Pons (tissue), 1 donor: ENCODE data around the gene RB1.
"Not testable (repeated sequence)": the region's sequence is repeated elsewhere in the genome, so short reads cannot be mapped to it uniquely, and the experiment has no call there.

Experiments
- DNase-seq: peaks from one replicate; pipeline ENCODE4 v3.0.0-alpha.2; 2016; ENCODE audit warnings: low spot score

RB1 gene

DNA sequence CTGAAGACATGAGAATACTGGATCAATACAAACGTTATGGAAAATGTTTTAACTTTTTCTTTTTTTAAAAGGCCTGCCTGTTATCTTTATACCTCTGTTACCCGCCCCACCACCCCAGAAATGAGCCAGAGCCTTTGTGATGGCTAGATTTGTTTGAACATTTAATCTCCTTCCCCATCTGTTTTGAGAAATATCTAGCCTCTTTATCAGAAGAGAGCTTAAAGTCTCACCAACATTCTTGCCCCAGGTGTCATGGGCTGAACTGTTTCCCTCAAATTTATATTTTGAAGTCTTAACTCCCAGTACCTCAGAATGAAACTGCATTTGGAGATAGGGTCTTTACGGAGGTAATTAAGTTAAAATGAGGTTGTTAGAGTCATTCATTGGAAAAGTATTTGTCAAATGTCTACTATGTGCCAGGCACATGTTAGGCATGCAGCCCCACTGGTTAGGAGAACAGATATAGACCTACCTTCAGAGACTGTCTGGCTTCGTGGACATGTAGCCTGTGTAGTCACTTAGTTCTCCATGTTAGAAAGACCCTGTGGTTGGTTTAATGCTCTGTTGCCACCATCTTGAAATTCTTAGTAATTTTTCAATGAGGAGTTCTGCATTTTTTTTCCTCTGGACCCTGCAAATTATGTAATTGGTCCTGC lies 6.3 kb upstream of the RB1 start:
- no peak for DNase-seq

DNA sequence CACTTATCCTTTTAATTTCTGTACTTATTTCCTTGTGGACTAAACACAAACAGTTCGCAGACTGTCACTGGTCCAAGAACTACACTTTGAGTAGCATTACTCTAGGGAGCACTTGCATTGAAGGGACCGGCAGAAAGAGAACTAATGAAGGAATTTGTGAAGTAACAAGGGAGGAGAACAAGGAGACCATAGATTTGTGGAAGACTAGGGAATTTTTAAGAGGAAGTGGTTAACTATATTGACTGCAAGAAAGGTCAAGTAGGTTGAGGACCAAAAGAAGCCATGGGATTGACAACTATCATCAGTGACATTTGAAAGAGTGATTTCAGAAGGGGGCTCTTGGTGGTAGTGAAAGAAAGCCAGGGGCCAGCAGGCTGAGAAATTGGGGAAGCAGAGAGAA lies 4.0 kb upstream of the RB1 start:
- DNase-seq: no peak

DNA sequence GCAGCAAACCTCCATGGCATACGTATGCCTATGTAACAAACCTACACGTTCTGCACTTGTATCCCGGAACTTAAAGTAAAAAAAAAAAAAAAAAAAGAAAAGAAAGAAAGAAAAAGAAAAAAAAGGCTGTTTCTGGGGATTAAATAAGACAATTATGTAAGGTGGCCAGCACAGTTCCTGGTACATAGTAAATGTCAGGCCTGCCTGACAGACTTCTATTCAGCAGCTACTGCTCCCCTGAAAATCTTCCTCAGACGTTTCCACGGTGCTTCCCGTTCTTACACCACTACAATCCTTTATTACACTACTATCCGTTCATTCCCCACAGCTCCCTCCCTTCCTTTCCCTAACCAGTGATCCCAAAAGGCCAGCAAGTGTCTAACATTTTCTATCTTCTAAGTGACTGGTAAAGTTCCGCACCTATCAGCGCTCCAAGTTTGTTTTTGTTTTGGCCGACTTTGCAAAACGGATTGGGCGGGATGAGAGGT lies 636 bp upstream of the RB1 start:
- peak; percentile 56 for DNase-seq

DNA sequence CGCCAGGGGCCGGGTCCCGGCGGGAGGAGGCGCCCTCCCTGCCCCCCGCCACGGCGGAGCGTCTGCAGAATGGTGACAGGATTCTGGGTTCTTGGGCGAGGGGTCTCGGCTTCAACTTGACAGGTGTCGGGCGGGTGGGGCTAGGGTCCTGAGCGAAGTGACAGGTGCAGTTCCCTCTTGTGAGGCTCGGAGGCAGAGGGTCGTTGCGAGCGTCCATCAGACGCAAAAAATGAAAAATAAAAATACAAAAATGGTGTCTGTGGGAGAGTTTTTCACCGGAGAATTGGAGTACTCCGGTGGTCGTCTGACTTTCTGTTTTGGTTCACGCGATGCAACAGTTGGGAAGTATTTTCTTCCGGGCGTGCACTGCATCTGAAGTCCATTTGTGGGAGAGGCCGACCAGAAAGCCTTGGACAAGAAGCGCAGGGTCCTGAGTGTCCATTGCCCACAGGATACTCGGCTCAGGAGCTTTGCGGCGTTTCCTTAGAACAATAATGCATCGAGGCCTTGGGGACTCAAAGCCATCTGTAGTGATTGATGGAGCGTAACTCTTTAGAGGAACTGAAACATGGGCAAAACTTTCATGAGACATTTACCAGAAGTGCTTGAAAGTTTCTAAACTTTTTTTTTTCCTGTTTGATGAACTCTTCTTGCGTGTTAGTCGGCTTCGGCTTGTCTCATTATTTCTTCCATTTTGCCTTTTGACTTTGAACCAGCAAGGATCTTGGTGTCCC lies 759 bp downstream of the RB1 start:
- peak; percentile 66 for DNase-seq

DNA sequence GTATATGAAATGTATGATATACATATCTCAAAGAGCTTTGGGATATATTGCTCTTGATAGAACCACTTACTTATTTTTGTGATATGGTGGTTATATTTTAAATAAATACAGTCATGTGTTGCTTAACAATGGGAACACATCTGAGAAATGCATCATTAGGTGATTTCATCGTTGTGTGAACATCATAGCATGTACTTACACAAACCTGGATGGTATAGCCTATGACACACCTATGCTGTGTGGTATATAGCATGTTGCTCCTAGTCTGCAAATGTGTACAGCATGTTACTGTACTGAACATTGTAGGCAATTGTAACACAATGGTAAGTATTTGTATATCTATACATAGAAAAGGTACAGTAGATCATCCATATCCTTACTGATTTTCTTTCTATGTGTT lies 7.7 kb downstream of the RB1 start:
- DNase-seq: no peak

DNA sequence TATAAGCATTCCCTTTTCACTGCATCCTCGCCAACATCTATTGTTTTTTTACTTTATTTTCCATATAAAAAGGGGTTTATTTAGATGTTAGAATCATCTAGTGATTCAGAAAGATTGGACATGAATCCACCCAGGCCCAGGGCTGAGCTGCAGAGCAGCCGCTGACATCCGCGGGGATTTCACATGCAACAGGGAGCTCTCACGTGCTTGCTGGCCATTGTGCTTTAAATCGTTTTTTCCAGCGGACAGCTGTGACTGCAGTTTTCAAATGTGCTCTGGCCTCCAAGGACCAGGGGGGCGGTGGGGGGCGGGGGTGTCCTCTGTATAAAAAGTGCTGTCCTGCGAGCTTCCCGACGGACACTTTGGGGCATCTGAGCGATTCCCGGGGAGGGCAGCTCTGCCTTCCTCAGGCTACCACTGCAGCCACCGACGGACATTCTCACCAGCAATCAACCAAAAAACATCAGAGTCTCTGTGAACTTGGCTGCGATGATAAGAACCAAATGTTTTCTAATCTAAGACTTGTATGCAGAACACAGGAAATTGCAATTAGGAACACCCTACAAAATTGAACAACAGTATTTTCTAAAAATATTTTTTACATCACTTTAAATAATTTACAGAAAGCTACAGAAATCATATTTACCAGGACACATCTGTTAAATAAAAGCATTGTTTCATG lies 12.6 kb downstream of the RB1 start:
- DNase-seq: no peak

DNA sequence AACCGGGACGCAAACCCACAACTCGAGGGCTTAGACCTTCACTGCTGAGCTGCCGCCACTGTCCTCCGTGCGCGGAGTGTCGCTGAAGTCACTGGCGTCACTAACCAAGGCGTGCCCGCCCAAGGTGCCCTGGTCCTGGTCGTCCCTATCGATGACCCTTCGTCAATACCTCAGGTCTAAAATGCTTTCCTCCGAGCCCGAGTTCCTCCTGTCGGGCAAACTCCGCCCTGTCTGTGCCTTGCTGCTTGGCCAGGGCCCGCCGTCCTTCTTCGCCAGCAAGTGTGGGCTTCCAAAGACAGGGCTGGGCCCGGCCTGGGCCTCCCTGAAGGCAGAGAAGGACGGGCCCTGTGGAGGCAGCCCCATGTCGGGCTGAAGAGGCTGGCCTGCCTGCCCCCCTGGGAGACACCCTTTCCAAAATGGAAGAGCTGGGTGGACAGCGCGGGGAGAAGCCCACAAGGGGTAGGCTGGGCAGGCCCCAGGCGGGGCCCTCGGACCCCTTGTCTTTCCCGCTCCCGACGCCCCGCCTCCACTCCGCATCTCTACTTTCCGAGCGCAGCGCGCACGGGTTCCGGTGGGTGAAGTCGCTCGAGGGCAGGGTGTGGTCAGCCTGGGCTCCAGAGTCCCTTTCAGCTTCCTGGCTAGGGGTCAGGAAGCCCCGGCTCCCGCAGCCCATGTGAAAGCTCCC lies 13.4 kb downstream of the RB1 start:
- DNase-seq: no peak

DNA sequence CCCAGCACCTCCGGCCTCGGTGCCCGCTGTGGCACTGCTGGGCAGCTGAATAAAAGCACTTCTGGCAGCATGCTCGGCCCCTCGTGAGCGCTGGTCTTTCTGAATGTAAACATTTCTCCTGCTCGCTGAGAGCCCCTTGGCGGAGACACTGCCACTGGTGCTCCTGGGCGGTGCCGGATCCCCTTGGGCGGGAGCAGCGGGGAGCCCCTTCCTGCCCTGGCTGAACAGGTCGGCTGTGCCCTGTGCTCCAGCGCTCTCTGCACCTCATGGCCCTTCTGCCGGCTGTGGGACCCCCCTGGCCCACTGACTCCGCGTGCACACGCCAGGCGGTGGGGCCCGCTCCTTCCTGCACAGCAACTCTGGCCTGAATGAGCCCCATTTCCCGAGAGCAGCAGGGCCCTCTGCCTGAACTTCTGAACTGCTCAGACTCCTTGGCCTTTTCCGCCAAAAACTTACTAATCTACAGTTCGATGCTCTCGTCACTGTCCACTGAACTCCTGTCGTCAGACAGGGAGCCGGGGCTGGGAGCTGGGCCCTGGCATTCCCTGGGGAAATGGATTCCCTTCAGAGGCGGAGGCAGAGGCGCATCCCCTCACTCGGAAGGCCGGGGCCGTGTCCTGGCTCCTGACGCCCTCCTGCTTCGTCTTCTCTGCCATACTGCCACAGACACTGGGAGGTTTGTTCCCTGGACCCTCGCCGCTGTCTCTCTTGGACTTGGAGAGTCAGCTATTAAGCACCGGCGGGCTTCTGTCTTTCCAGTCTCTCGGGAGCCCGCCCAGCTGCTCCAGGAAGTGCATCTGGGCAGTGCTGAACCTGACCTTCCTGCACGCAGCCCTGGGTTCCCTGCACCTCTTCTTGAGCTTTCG lies 14.2 kb downstream of the RB1 start:
- DNase-seq: no peak

DNA sequence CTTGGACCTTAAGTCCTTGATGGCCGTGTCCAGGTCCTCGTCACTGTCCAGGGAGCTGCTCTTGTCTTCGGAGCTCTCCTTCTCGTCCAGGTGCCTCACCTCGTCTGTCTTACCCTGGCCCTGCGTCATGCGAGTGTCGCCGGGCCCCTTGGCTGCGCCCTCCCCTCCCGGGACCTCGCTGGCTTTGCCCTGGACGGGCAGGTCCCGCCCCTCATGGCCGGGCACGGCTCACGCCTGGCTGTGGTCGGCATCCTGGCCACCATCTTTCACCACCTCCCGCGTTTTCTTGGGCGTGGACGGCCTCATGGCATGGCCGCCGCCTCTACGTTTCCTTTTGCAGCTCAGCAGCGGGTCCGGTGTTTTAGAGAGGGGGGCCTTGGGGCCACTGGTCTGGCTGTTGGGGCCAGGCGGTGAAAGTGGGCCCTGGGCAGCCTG lies 14.8 kb downstream of the RB1 start:
- DNase-seq: no peak

DNA sequence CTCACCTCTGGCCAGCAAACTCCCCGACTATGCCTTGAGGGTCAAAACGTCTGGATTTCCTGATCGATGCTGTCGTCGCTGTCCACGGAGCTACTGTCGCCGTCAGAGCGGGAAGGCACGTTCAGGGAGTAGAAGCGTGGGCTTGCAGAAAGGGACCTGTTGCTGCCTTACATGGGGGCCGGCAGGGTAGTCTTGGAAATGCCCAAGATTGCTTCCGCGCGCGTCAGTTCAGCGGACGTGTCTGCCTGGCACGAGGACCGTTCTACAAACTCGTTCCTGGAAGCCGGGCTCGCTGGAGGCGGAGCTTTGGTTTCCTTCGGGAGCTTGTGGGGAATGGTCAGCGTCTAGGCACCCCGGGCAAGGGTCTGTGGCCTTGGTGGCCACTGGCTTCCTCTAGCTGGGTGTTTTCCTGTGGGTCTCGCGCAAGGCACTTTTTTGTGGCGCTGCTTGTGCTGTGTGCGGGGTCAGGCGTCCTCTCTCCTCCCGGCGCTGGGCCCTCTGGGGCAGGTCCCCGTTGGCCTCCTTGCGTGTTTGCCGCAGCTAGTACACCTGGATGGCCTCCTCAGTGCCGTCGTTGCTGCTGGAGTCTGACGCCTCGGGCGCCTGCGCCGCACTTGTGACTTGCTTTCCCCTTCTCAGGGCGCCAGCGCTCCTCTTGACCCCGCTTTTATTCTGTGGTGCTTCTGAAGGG lies 15.4 kb downstream of the RB1 start:
- no peak for DNase-seq

DNA sequence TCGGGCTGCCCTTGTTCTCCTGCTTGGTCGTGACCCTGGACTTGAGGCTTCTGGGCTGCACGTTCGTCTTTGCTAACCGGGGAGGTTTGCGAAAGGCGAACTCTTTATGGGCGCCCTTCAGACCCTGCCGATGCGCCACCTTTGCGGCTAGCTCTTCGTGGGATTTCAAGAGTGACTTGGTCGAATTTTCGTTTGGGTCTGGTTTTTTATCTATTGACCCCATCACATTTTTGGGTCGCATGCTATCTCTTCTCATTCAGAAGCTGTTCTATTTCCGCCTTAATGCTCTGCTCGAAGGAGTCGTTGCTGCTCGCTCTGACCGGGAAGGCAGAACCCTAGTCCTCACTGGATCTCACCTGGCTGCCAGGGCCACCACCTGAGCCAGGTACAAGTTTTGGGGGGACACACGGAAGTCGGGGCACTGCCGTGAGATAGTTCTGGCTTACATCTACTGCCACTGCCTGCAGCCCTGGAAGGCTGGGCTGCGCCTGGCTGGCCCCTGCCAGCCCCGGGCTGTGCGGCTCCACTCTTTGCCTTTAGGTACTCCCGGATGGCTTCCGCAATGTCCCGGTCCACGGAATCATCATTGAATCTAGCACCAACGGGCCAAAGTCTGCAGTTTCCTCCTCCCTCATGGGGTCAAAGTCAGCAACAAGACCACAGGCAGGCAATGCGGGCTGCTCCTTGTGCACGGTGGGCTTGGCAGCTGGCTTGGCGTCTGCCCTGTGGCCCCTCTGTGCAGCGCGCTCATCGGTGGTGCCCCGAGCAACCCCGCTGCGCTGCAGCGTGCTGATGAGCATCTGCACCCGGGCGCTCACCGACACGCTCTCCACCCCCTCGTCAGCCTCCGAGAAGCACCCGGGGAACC lies 16.2 kb downstream of the RB1 start:
- no peak for DNase-seq

DNA sequence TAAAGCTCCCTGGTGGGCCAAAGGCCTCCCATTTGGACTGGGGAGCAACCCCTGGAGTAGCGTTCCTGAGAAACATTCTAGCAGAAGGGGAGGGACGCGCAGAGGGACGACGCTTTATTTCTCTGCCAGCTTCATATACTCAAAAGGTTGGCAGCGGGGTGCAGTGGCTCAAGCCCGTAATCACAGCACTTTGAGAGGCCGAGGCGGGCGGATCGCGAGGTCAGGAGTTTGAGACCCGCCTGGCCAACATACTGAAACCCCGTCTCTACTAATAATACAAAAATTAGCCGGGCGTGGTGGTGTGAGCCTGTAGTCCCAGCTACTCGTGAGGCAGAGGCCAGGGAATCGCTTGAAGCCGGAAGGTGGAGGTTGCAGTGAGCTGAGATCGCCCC lies 16.8 kb downstream of the RB1 start:
- DNase-seq: no peak

DNA sequence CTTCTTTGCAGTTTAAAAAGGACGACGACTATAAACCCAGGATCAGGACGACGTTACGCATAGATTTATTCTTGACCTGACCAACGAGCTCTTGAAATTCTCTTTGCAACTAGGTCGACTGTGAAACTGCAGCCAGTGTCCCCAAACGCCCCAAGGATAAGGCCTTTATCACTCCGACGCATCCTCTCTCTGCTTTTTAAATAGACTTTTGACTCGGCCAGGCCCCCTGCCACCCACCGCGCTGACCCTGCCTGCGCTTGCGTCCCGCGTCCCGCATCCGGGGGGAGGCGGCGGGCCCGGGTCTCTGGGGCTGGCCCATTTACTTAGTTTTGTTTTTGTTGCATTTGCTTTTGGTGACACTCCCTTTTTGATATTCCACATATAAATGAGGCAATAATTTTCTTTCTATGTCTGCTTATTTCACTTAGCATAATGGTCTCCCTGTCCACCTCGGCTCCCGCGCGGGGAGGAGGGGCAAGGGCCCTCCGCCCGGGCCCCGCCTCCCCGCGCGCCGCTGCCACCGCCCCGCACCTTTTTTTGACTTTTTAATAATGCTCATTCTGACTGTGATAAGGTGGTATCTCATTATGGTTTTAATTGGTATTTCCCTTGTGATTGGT lies 17.4 kb downstream of the RB1 start:
- DNase-seq: no peak

DNA sequence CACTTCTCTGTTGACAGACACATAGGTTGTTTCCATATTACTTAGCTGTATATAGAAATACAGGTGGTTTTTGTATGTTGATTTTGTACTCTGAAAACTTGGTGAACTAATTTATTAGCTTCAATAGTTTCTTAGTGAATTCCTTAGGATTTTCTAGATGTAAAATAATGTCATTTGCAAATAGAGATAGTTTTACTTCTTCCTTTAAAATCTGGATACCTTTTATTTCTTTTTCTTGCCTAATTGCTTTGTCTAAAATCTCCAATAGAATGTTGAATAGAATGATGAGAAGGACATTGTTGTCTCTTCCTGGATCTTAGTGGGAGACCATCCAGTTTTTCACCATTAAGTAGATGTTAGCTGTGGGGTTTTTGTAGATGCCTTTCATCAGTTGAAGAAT lies 18.7 kb downstream of the RB1 start:
- DNase-seq: no peak

DNA sequence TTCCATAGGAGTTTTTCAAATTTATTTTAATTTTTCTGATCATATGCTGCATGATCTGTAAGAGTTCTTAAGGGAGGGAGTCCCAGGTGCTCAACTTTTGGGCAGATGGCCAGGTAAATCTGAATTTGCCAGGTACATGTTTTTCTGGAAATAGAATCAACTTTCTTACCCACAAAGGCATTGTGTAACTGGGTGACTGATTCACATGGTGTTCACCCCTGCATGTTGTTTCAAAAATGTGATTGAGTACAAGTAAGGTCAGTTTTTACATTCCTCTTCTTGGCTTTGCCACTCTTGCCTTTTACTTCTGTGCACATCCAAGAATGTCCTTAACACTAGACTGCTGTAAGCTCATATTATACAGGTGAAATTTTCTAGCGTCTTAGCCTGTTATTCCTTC lies 30.4 kb downstream of the RB1 start:
- no peak for DNase-seq

DNA sequence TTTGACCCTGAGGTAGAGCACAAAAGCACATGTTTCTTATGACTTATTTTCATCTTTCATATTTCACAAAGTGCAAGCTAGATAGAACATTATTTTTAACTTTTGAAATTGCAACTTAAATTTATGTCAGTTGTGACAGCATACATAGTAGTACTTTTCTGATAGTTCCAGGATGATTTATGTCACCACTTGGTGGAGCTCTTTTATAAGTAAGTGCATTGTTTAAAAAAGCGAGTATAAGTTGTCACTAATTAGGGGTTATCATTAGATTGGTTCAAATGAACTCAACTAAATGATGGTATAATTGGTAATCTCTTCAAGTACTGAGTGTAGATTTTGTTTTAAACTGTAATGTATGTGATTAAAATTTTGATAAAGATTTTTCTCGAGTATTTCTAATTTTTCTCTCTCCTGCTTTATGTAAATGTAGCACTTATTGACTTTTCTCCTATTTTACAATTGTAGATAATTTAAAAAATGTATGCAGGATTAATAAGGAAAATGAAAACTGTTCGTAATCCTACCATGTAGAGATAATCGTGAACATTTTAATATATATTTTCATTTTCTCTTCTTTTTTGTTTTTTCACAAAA lies 31.1 kb downstream of the RB1 start:
- peak; percentile 78 for DNase-seq

DNA sequence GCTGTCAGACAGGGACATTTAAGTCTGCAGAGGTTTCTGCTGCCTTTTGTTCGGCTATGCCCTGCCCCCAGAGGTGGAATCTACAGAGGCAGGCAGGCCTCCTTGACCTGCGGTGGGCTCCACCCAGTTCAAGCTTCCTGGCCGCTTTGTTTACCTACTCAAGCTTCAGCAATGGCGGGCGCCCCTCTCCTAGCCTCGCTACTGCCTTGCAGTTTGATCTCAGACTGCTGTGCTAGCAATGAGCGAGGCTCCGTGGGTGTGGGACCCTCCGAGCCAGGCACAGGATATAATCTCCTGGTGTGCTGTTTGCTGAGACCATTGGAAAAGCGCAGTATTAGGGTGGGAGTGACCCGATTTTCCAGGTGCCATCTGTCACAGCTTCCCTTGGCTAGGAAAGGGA lies 35.6 kb downstream of the RB1 start:
- DNase-seq: not testable (repeated sequence)

DNA sequence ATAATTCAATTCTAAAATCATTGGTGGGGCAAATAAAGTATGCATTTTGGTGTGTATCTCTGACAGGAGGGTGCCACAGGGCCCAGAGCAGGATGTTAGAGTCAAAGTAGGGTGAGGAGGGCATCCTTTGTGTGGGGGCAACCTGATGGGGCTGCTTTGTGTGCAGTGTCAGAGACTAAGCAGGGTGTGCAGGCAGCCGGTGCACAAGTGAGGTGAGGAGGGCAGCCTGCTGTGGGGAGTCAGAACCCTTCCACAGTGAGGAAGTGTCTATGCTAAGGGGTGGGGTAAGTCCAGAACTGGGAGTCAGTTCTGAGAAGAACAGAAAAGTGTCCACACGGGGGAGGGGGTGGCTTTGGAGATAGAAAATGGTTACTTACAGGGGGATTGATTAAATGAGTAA lies 40.7 kb downstream of the RB1 start:
- DNase-seq: no peak

DNA sequence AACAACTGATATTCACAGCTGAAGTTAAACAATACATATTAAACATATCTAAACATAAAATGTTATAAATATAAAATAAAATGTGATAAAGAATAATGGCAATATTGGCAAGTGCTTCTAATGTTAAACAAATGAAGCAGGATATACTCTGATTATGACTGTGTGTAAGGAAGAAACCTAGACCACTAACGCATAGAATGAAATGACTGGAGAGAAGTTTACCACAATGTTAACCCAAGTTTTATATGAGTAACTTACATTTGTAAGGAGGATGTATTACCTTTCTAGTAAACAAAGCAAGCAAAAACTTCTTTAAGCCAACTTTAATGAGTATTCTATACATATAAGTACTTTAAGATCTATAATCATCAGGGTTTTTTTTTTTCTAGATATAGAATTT lies 43.0 kb downstream of the RB1 start:
- DNase-seq: no peak
